HuH-7 (cell line): ENCODE results near the gene KIAA1671.
A peak's percentile ranks its signal among the peaks of the same experiment; 100 is the strongest.
"Not testable (repeated sequence)": the region's sequence is repeated elsewhere in the genome, so short reads cannot be mapped to it uniquely, and the experiment has no call there.

ENCODE experiments used
- DNase-seq: peaks from one replicate; pipeline ENCODE4 v3.0.0; 2011; ENCODE audit warnings: low spot score

The KIAA1671 gene

DNA sequence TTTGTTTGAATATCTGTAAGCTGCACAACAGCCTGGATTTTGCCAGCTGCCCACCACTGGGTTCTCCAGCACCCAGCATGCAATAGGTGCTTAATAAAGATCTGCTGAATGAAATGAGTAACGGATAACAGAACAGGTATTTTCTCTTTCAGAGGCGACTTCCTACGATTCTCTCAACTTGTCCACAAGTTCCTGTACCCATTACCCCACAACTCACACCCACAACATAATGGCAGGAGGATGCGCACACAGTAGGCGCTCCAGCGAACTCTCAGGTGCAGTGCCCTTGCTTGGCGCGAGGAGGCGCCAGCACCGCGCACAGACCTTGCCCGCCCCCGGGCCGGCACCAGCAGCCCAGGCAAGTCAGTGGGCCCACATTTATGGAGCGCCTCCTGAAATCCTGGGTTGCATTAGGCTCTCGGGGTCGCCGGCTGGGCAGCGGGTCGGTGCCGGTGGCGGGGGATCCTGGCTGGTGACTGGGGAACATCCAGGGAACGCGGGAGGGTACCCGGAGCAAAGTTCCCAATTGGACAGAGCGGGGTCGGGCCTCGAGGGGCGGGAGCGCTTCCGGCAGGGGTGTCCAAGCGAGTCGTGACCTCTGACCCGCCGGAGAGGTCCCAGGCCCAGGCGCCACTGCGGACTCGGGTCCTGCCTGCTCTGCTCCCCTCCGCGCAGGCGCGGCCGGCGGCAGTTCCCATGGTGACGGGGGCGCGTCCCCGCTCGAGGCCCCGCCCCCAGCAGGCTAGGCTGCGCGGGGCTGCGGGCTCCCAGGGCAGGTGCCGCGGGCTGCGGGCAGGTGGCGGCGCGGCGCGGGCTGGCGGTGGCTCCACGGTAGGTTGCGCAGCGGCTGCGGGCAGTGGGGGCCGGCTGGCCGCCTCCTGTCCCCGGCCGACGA, at the start of gene KIAA1671:
Gene KIAA1671, plus strand, starts transcription at position 775 of the 895 bp plus-strand sequence. CDS start 75,284 bp downstream, outside the sequence.
- DNase-seq: peak; percentile 96

- DNase-seq: no peak
Observed at GRCh38 chr22:24905909-24906308, 46.6 kb upstream of the KIAA1671 start.

- DNase-seq: not testable (repeated sequence)
Observed at GRCh38 chr22:24907101-24907500, 45.4 kb upstream of the KIAA1671 start.

GRCh38 chr22:24920029-24920428, 32.5 kb upstream of the KIAA1671 start:
- no peak for DNase-seq

GRCh38 chr22:24925586-24926427, 26.7 kb upstream of the KIAA1671 start:
- no peak for DNase-seq

DNA sequence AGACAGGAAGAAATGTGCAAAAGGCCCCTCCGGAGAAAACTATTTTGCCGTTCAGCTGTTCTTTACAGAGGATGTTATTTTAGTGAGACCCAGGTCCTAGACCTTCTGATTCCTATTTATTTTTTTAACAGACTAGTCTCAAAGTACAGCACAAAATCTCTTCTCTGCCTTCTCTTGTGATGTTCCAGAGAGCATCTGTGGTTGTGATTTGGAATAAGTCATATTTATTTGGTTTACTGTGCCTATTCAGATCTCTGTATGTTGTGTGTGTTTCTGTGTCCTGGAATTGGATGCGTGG, 26.1 kb upstream of the KIAA1671 start:
- DNase-seq: no peak

DNA sequence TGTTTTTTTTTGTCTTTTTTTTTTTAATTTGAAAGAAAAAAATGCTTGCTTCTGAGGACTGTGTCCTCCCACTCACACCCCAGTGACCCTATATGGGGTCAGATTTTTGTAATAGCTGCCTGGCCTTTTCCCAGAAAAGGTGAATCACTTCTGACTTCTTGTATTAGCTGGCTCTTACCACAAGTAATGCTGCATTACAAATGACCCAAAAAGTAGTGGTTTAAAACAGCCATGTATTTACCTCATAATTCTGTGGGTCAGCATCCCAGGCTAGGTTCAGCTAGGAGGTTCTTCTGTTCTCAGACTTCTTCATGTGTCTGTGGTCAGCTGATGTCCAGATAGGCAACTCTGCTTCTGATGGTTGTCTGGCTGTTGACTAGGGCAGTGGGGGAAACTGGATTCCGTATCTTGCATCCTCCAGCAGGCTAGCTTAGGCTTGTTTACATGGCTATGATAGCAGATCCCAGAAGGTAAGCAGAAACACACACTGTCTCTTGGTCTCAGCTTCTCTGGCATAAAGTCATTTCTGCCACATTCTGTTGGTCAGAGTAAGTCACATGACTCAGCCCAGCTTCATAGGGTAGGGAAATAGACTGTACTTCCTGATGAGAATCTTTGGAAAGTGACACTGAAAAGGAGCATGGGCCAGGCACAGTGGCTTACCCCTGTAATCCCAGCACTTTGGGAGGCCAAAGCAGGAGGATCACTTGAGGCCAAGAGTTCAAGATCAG, 25.5 kb upstream of the KIAA1671 start:
- no peak for DNase-seq

DNA sequence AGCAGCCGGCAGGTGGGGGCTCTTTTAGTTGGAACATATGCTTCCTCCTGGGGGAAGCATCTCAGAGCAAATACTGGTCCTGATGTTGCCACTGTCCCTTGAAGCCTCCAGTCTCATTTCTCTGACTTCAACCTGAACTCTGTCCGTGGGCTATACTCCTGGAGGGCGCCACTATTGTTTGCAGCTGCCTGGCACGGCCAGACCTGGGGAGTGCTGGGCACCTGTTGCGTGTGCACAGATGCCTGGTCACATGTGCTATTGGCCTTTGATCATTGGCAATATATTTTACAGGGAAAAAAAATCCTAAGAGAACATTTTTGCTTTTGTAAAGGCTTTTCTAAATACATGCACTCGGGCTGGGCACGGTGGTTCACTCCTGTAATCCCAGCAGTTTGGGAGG, 24.2 kb upstream of the KIAA1671 start:
- no peak for DNase-seq

- no peak for DNase-seq
Observed at GRCh38 chr22:24930678-24931077, 21.8 kb upstream of the KIAA1671 start.

DNA sequence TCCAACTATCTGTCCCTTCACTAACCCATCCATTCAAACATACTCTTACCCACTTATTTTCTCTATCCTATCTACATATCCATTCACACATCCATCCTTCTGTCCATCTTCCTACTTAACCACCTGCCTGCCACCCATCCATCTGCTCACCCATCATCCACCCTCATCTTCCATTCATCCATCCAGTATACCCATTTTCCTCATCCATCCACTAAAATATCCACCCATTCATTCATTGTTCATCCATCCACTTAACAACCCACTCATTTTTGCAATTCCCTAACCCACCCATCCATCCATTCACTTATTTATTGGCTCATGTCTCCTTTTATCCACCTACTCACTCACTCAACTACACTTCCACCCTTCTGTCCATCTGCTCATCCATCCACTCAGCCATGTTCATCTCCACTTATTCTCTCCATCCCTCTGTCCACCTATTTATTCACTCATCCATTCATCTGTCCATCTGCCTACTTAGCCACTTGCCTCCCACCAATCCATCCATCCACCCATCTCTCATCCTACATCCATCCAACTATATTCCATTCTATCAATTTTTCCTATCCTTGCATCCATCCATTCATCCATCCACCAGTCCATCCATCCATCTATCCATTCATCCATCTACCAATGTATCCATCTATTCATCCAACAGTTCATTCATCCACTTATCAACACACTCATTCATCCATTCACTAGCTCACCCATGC, 16.6 kb upstream of the KIAA1671 start:
- no peak for DNase-seq

GRCh38 chr22:24937114-24937513, 15.4 kb upstream of the KIAA1671 start:
- DNase-seq: peak; percentile 61

DNA sequence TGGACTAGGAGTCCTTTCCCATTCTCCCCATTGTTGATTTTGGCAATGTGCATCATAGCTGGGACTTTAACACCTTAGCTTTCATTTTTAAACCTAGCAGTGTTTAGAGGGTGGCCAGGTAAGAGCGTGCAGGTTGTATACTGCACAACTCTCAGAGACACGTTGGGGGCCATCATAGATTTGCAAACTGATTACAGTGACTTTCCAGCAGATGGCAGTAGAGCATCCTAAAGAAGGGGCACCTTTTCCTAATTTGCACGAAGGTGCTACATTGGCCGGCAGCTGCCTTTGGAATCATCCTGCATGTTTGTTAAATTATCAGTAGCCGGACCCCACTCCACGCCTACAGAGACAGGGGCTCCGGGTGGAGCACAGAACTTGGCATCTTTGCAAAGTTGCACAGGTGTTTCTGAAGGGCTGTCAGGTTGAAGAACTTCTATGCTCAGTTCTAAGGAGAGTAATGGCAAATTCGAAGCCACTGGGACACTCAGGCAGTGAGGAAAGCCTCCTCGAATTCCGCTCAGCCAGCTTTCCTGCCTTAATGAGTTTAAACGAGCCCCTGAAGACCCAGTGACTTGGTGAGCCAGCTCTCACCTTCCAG, 13.7 kb upstream of the KIAA1671 start:
- peak; percentile 63 for DNase-seq

DNA sequence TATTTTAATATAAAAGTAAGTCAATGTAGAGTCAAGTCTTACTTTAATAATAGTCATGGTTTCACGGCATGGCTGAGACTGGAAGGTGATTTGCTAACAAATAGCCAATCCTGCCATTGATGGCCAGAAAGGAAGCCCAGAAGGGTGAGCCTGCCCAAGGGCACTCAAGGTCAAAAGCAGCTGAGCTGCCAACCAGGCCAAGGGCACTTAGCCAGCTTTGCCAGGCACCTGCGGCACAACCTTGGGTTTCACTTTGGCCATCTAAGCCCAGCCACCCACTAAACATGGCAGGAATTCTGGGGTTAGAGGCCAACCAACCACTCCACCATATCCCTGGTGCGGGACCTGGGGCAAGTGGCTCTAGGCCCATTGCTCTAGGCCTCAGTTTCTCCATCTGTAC, 10.2 kb upstream of the KIAA1671 start:
- no peak for DNase-seq

GRCh38 chr22:24944217-24944937, 8.1 kb upstream of the KIAA1671 start:
- DNase-seq: no peak

- DNase-seq: no peak
Observed at GRCh38 chr22:24945430-24945829, 7.1 kb upstream of the KIAA1671 start.

DNA sequence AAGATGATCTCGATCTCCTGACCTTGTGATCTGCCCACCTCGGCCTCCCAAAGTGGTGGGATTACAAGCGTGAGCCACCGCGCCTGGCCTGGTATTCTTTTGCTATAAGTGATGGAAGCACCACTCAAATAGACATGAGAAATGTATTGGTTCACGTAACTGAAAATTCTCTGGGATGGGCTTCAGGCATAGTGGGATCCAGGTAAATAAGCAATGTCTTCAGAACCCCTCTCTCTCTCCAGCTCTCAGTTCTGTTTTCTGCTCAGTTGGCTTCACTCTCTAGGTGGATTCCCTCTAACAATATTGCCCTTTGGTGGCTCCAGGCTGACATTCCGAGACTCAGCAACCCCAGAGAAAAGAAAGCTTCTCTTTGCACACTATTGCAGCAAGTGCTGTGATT, 5.1 kb upstream of the KIAA1671 start:
- DNase-seq: no peak

DNA sequence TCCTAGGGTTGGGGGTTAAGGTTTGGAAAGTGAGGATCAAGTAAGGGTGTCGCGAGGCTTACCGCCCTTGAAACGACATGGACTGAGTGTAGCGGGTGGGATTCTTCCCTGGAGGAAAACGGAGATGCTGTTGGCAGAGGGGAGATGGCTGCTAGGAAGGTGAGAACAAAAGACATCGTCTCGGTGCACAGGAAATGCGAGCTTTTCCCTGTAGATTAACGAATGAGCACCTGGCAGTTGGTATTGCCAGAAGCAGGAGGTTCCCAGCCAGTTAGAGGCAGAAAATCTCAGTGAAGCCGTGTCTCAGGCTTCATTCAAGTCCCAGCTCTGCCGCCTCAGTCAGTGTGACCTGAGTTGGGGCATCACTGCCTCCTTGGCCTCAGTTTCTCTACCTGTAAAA, 4.6 kb upstream of the KIAA1671 start:
- DNase-seq: no peak

DNA sequence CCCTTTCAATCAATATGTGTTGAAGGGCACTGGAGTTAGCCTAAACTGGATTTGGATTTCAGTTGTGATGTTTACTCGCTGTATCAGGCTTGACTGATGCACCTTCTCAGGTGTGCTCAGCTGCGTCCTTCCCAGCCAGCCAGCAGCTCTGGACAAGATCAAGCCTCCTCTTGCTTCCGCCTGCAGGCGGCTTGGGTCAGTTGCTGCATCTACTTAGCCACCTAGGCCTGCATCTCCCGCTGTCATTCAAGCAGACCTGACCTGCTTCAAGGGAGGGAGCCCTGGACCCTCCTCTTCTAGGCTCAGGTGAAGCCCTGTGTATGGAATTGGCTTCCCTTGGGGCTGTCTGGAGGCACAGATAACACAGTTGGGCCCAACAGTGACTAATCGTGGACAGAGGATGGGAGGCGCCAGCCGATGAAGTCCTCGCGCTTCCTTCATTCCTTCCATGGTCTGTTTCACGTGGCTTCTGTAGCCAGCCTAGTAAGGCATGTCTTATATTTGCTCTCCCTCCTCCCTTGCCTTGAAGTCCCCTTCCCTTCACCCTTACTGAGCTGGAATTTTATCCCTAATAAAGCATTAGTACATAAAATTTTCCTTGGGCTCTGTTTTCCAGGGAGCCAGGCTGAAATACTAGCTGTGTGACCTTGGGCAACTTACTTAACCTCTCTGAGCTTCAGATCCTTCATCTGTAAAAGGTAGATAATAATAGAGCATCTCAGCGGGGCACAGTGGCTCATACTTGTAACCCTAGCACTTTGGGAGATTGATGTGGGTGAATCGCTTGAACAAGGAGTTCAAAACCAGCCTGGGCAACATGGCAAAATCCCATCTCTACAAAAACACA, 3.9 kb upstream of the KIAA1671 start:
- no peak for DNase-seq

GRCh38 chr22:24950272-24950902, 2.1 kb upstream of the KIAA1671 start:
- no peak for DNase-seq
